Suprapubic skin (tissue), 4 donors: Measurements from ENCODE around the gene INPP5A. TPM values are rescaled to one million over a fixed set of nuclear protein-coding genes. Genes with fewer than 3 reads are reported as not detected.
"Not testable (repeated sequence)": the region's sequence is repeated elsewhere in the genome, so short reads cannot be mapped to it uniquely, and the experiment has no call there.

Experiments
- DNase-seq, 2 donors: peaks; one replicate each; pipeline ENCODE4 v3.0.0-alpha.2; 2019; ENCODE audit warnings: low spot score in 2 of 2
- H3K27ac ChIP-seq: fragments of 200-600 bp; sonication (generic); one replicate; pipeline ENCODE4 v1.5.1; 2019
- H3K27me3 ChIP-seq: fragments of 200-600 bp; sonication (generic); one replicate; pipeline ENCODE4 v1.5.1; 2019
- H3K36me3 ChIP-seq: fragments of 200-600 bp; sonication (generic); one replicate; pipeline ENCODE4 v1.5.1; 2019
- H3K4me1 ChIP-seq: fragments of 200-600 bp; sonication (generic); one replicate; pipeline ENCODE4 v1.5.1; 2019
- H3K4me3 ChIP-seq: fragments of 200-600 bp; sonication (generic); one replicate; pipeline ENCODE4 v1.5.1; 2019; ENCODE audit warnings: mild to moderate bottlenecking
- H3K9me3 ChIP-seq: fragments of 200-600 bp; sonication (generic); one replicate; pipeline ENCODE4 v1.5.1; 2019
- CTCF ChIP-seq, 2 donors: fragments of 200-600 bp in 1 of 2; fragments of 450-650 bp in 1 of 2; sonication (generic) in 1 of 2; IDR thresholded peaks; one replicate each; pipeline ENCODE4 v1.5.1; 2016 to 2019; ENCODE audit warnings: antibody characterized with exemption in 2 of 2, mild to moderate bottlenecking in 1 of 2, moderate library complexity in 1 of 2
- EP300 ChIP-seq: sonication (generic); formaldehyde crosslinking; IDR thresholded peaks from one replicate; pipeline ENCODE4 v1.6.1; 2017; ENCODE audit warnings: antibody characterized with exemption
- POLR2A ChIP-seq, 2 donors: fragments of 450-650 bp; IDR thresholded peaks; one replicate each; pipeline ENCODE4 v1.6.1; 2017; ENCODE audit warnings: antibody characterized with exemption in 2 of 2, mild to moderate bottlenecking in 2 of 2, moderate library complexity in 2 of 2
- POLR2AphosphoS5 ChIP-seq, 3 donors: sonication (generic); formaldehyde crosslinking; IDR thresholded peaks; one replicate each; pipeline ENCODE4 v1.6.1; 2017; ENCODE audit warnings: antibody characterized with exemption in 3 of 3
- WGBS: methylation state at CpG from one replicate; pipeline ENCODE4 v1.1.5; 2018; 5-methylcytosine and 5-hydroxymethylcytosine counted together
- total RNA-seq, 4 donors: library from RNA; depleted of rRNA; stranded (reverse); fragments of >200 nt; gene quantifications; one replicate each; pipeline ENCODE4 v1.1.0, GENCODE V29; 2016

INPP5A gene
- total RNA-seq, 4 donors from 2014 or later = 28.1 to 39.1 (median 32.3) TPM

- H3K27me3 ChIP-seq = no peaks in the 10 kb centered on the region
- WGBS = 85% methylated on average over 11 of the region's 11 CpGs
- DNase-seq = no peak
- no peaks in the 10 kb centered on the region for H3K9me3 ChIP-seq
- peaks cover 27% of the 10 kb centered on the region for H3K4me1 ChIP-seq
- TF ChIP-seq POLR2A (IDR thresholded peaks at IDR 0.05) = no peak
- no peak for TF ChIP-seq CTCF (IDR thresholded peaks at IDR 0.05)
- no peak for TF ChIP-seq POLR2AphosphoS5 (IDR thresholded peaks at IDR 0.05)
- no peak for TF ChIP-seq EP300
- H3K27ac ChIP-seq = no peak overlapping the region
- H3K4me3 ChIP-seq = no peak overlapping the region
- no peaks in the 10 kb centered on the region for H3K36me3 ChIP-seq
Measured at GRCh38 chr10:132595021-132595420, 57.4 kb downstream of the INPP5A start.

GRCh38 chr10:132595854-132596253 is 58.3 kb downstream of the INPP5A start:
- H3K27ac ChIP-seq = no peak overlapping the region
- H3K36me3 ChIP-seq = no peaks in the 10 kb centered on the region
- DNase-seq = no peak
- H3K4me3 ChIP-seq = no peak overlapping the region
- no peak for TF ChIP-seq POLR2A (IDR thresholded peaks at IDR 0.05)
- TF ChIP-seq EP300 = no peak
- no peak for TF ChIP-seq POLR2AphosphoS5 (IDR thresholded peaks at IDR 0.05)
- no peak for TF ChIP-seq CTCF (IDR thresholded peaks at IDR 0.05)
- peaks cover 21% of the 10 kb centered on the region for H3K4me1 ChIP-seq
- 71% methylated on average over 7 of the region's 7 CpGs for WGBS
- H3K27me3 ChIP-seq = no peaks in the 10 kb centered on the region
- no peaks in the 10 kb centered on the region for H3K9me3 ChIP-seq

GRCh38 chr10:132596742-132597279 is 59.2 kb downstream of the INPP5A start:
- no peak for DNase-seq
- 91% methylated on average over 19 of the region's 21 CpGs for WGBS
- no peak overlapping the region for H3K27ac ChIP-seq
- no peaks in the 10 kb centered on the region for H3K9me3 ChIP-seq
- no peak for TF ChIP-seq POLR2A (IDR thresholded peaks at IDR 0.05)
- TF ChIP-seq POLR2AphosphoS5 (IDR thresholded peaks at IDR 0.05) = no peak
- TF ChIP-seq CTCF (IDR thresholded peaks at IDR 0.05) = no peak
- TF ChIP-seq EP300 = no peak
- H3K4me1 ChIP-seq = peaks cover 12% of the 10 kb centered on the region
- H3K4me3 ChIP-seq = no peak overlapping the region
- no peaks in the 10 kb centered on the region for H3K27me3 ChIP-seq
- H3K36me3 ChIP-seq = no peaks in the 10 kb centered on the region

- Histone ChIP-seq H3K4me1 (peaks cover 12% of the 10 kb centered on the region), H3K36me3 (no peaks in the 10 kb centered on the region), H3K27me3 (no peaks in the 10 kb centered on the region), H3K9me3 (no peaks in the 10 kb centered on the region), H3K27ac (no peak overlapping the region), H3K4me3 (no peak overlapping the region)
- DNase-seq = no peak
- TF ChIP-seq POLR2AphosphoS5 (IDR thresholded peaks at IDR 0.05) = no peak
- no peak for TF ChIP-seq CTCF (IDR thresholded peaks at IDR 0.05)
- TF ChIP-seq EP300 = no peak
- TF ChIP-seq POLR2A (IDR thresholded peaks at IDR 0.05) = no peak
- WGBS = 86% methylated on average over 12 of the region's 21 CpGs
Measured at GRCh38 chr10:132597654-132598053, 60.1 kb downstream of the INPP5A start.

- DNase-seq, H3K27me3 ChIP-seq, H3K36me3 ChIP-seq, H3K4me3 ChIP-seq, H3K27ac ChIP-seq, H3K4me1 ChIP-seq, H3K9me3 ChIP-seq: not testable (repeated sequence)
- 95% methylated on average over 9 of the region's 9 CpGs for WGBS
Measured at GRCh38 chr10:132599023-132599618, 61.5 kb downstream of the INPP5A start.

- TF ChIP-seq POLR2AphosphoS5 (IDR thresholded peaks at IDR 0.05) = no peak
- TF ChIP-seq POLR2A (IDR thresholded peaks at IDR 0.05) = no peak
- no peak for TF ChIP-seq EP300
- TF ChIP-seq CTCF (IDR thresholded peaks at IDR 0.05) = no peak
- 100% methylated on average over 3 of the region's 3 CpGs for WGBS
- H3K9me3 ChIP-seq = no peaks in the 10 kb centered on the region
- H3K27ac ChIP-seq = no peak overlapping the region
- H3K27me3 ChIP-seq = no peaks in the 10 kb centered on the region
- H3K4me3 ChIP-seq = no peak overlapping the region
- no peaks in the 10 kb centered on the region for H3K4me1 ChIP-seq
- no peaks in the 10 kb centered on the region for H3K36me3 ChIP-seq
- no peak for DNase-seq
Measured at GRCh38 chr10:132599732-132600131, 62.1 kb downstream of the INPP5A start.
